AG09319 (cell line): ENCODE data around the gene NOX4.

Experiments used
- DNase-seq: peaks from one replicate; pipeline ENCODE4 v3.0.0-alpha.2; 2010; ENCODE audit warnings: low read depth; ENCODE audit errors: extremely low read depth
- TF ChIP-seq, protein P1 (sequence below): IDR thresholded peaks from 2 replicates; pipeline ENCODE4 v1.5.1; 2011; ENCODE audit warnings: low read depth, mild to moderate bottlenecking, inconsistent platforms, low read length, moderate library complexity

NOX4 gene

DNA sequence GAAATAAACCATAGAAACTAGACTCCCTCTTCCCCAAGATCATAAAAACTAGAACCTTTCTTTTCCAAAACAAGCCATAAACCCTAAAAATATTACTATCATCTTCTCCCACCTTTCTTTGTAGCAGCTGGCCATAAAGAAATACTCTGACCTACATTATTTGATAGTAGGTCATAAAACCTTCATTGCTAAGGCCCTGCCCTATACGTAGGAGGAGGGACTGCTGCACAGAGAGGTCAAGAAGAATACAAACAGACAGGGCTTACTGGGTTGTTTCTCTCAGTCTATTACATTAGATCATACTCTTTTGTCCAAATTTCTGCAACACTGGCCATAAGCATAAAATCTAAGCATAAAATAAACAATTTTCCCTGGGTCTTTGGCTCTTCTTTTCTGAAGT is 212.0 kb downstream of the NOX4 start:
- TF ChIP-seq, protein P1, sequence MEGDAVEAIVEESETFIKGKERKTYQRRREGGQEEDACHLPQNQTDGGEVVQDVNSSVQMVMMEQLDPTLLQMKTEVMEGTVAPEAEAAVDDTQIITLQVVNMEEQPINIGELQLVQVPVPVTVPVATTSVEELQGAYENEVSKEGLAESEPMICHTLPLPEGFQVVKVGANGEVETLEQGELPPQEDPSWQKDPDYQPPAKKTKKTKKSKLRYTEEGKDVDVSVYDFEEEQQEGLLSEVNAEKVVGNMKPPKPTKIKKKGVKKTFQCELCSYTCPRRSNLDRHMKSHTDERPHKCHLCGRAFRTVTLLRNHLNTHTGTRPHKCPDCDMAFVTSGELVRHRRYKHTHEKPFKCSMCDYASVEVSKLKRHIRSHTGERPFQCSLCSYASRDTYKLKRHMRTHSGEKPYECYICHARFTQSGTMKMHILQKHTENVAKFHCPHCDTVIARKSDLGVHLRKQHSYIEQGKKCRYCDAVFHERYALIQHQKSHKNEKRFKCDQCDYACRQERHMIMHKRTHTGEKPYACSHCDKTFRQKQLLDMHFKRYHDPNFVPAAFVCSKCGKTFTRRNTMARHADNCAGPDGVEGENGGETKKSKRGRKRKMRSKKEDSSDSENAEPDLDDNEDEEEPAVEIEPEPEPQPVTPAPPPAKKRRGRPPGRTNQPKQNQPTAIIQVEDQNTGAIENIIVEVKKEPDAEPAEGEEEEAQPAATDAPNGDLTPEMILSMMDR: no peak
- DNase-seq: no peak

DNA sequence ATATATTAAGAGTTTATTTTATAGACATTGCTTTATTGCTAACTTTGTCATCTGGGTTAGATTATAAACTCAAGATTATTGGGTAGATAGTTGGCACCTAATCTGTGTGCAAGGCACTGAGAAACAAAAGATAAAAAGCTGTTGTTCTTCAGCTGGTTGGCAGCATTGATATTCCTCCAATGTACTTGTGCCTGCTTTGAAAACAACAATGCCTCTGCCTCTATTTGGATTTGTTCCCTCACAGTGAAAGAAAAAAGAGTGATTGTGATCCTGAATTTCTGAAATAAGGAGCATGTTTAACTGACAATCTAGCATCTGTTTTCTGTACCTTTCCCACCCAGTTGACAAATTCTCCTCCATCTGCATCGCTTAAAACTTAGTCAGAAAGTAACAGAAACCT is 215.2 kb downstream of the NOX4 start:
- TF ChIP-seq, protein P1: no peak

More for the DNA sequence above, 215.2 kb downstream of the NOX4 start:
- no peak for DNase-seq
